GM10248 (cell line): ENCODE data around the gene DNLZ.

ENCODE experiments used
- CTCF ChIA-PET: fragments of 300-600 bp; sonication (Branson Sonifier 250); formaldehyde crosslinking; extraction: SDS; loops from one replicate; lab custom pipeline; 2021; ENCODE audit warnings: antibody characterized with exemption; lab: Yijun Ruan, JAX
- POLR2A ChIA-PET: fragments of 350-650 bp; sonication (Branson Sonifier 250); formaldehyde crosslinking; extraction: SDS; loops from one replicate; lab custom pipeline; 2020; ENCODE audit warnings: antibody characterized with exemption; lab: Yijun Ruan, JAX
- DNase-seq: peaks from one replicate; pipeline ENCODE4 v3.0.0; 2012; ENCODE audit errors: extremely low spot score
- CTCF ChIP-seq: IDR thresholded peaks from 2 replicates; pipeline ENCODE4 v1.5.1; 2012; ENCODE audit warnings: mild to moderate bottlenecking, low read depth; ENCODE audit errors: extremely low read depth, missing control alignments, control extremely low read depth

The DNLZ gene

GRCh38 chr9:136329636-136330405 is 33.7 kb downstream of the DNLZ start:
- POLR2A ChIA-PET, result no interaction called here
- CTCF ChIA-PET, result interaction anchor here (1.5 kb wide), 1 partner anchor 8 kb away, joined by 3 read pairs; no protein-coding TSS in a partner anchor
- TF ChIP-seq CTCF, result no peak
- DNase-seq, result no peak

GRCh38 chr9:136329211-136329627 is 34.3 kb downstream of the DNLZ start:
- ChIA-PET POLR2A (no interaction called here), CTCF (interaction anchor here (1.5 kb wide), 1 partner anchor 9 kb away, joined by 3 read pairs; no protein-coding TSS in a partner anchor)
- no peak for TF ChIP-seq CTCF

GRCh38 chr9:136328622-136329041 is 34.9 kb downstream of the DNLZ start:
- CTCF ChIA-PET, result interaction anchor here (1.5 kb wide), 1 partner anchor 9 kb away, joined by 3 read pairs; no protein-coding TSS in a partner anchor
- POLR2A ChIA-PET, result no interaction called here
- TF ChIP-seq CTCF, result no peak
- no peak for DNase-seq

More at GRCh38 chr9:136329211-136329627, 34.3 kb downstream of the DNLZ start:
- DNase-seq, result no peak

GRCh38 chr9:136328011-136328621 is 35.4 kb downstream of the DNLZ start:
- DNase-seq, result no peak
- TF ChIP-seq CTCF, result no peak
- ChIA-PET POLR2A (no interaction called here), CTCF (no interaction called here)

GRCh38 chr9:136327304-136327974 is 36.1 kb downstream of the DNLZ start, which contains the start of gene GPSM1:
Gene GPSM1 (plus strand): TSS chr9:136327539. CDS start chr9:136327696, 157 bp downstream.
- no peak for DNase-seq
- TF ChIP-seq CTCF, result no peak
- POLR2A ChIA-PET, result no interaction called here
- CTCF ChIA-PET, result no interaction called here

GRCh38 chr9:136326761-136327303 is 36.7 kb downstream of the DNLZ start:
- ChIA-PET CTCF (no interaction called here), POLR2A (no interaction called here)
- no peak for TF ChIP-seq CTCF
- DNase-seq, result no peak
